HL-60 (cell line): ENCODE measurements around the gene SLC35B2.

ENCODE experiments used
- DNase-seq, 2 experiments: peaks; one replicate each; pipeline ENCODE4 v3.0.0-alpha.2; 2010 to 2020; ENCODE audit warnings: low read depth in 1 of 2, low spot score in 1 of 2
- H3K27ac ChIP-seq: fragments of 250-450 bp; sonication (Bioruptor Pico); replicated peaks from 2 replicates; pipeline ENCODE4 v1.5.1; 2020; ENCODE audit warnings: mild to moderate bottlenecking, moderate library complexity
- H3K27me3 ChIP-seq: fragments of 250-450 bp; sonication (Bioruptor Pico); 2 replicates; pipeline ENCODE4 v1.5.1; 2021; ENCODE audit warnings: mild to moderate bottlenecking, moderate library complexity; ENCODE audit not compliant: insufficient read depth, poor library complexity, severe bottlenecking
- H3K4me3 ChIP-seq: replicated peaks from 2 replicates; pipeline ENCODE4 v1.5.1; 2011; ENCODE audit warnings: mild to moderate bottlenecking, control low read depth, low read length; ENCODE audit not compliant: insufficient read depth
- GABPA ChIP-seq: IDR thresholded peaks from 2 replicates; pipeline ENCODE4 v1.6.1; 2012; ENCODE audit warnings: low read depth
- POLR2AphosphoS5 ChIP-seq: IDR thresholded peaks from 2 replicates; pipeline ENCODE4 v1.6.1; 2012; ENCODE audit warnings: low read depth
- SPI1 ChIP-seq: IDR thresholded peaks from 2 replicates; pipeline ENCODE4 v1.6.1; 2012; ENCODE audit warnings: low read depth, mild to moderate bottlenecking, borderline replicate concordance
- TF ChIP-seq, protein P1 (sequence below): IDR thresholded peaks from 2 replicates; pipeline ENCODE4 v1.6.1; 2012; ENCODE audit warnings: low read depth; ENCODE audit not compliant: insufficient replicate concordance
- TF ChIP-seq, protein P2 (sequence below): IDR thresholded peaks from one replicate; pipeline ENCODE4 v1.5.1; 2011; ENCODE audit warnings: low read length, control low read depth, inconsistent platforms; ENCODE audit not compliant: insufficient read depth

SLC35B2 gene

DNA sequence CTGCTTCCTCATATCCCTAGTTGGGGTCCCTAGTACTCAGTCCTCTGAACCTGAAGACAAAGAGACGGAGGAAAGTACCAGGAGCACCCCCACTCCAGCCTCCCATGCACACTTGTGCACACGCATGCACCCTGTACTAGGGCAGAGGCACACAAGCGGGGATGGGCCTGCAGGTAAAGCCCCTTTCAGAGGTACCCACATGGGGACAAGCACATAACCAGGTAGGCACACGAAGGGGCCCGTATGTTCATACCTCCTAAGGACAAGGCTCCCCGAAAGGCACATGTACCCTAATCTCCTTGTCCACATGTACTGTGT, 14.0 kb upstream of the SLC35B2 start:
- DNase-seq = no peak

DNA sequence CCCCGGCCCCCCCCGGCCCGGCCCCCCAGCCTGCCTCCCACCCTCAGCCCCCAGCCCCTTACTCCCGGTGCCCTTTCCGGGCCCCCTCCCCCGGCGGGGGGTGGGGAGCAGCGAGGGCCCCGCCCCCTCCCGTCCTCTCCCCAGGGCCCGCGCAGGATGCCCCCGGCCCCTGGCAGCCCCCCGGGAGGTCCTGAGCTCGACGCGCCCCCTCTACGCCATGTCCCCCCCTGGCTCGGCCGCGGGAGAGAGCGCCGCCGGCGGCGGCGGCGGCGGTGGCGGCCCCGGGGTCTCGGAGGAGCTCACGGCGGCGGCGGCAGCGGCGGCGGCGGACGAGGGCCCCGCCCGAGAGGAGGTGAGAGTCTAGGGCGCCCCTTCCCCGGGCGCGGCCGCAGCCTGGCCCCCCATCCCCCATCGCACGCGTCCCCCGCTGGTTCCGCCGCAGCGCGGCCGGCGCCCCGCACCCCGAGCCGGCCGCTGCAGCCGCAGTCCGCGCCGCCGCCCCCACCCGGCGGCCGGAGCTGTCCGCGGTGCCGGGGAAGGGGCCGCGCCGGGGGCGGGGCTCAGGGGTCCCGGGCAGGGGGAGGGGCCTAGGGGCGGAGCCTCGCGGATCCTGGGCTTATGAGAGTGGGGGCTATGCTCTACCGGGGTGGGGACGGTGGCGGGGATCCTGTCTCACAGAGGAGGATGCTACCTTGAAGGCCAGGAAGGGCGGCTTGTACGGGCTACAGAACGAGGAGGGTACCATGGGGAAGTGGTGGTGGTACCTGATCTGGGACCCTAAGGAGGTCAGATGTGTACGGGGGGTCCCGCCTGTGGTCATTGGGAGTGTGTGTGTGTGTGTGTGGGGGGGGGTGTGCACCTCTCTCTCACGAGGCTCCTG, 13.4 kb upstream of the SLC35B2 start:
- TF ChIP-seq, protein P1, sequence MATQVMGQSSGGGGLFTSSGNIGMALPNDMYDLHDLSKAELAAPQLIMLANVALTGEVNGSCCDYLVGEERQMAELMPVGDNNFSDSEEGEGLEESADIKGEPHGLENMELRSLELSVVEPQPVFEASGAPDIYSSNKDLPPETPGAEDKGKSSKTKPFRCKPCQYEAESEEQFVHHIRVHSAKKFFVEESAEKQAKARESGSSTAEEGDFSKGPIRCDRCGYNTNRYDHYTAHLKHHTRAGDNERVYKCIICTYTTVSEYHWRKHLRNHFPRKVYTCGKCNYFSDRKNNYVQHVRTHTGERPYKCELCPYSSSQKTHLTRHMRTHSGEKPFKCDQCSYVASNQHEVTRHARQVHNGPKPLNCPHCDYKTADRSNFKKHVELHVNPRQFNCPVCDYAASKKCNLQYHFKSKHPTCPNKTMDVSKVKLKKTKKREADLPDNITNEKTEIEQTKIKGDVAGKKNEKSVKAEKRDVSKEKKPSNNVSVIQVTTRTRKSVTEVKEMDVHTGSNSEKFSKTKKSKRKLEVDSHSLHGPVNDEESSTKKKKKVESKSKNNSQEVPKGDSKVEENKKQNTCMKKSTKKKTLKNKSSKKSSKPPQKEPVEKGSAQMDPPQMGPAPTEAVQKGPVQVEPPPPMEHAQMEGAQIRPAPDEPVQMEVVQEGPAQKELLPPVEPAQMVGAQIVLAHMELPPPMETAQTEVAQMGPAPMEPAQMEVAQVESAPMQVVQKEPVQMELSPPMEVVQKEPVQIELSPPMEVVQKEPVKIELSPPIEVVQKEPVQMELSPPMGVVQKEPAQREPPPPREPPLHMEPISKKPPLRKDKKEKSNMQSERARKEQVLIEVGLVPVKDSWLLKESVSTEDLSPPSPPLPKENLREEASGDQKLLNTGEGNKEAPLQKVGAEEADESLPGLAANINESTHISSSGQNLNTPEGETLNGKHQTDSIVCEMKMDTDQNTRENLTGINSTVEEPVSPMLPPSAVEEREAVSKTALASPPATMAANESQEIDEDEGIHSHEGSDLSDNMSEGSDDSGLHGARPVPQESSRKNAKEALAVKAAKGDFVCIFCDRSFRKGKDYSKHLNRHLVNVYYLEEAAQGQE = peak; percentile 85
- TF ChIP-seq GABPA (no peak), POLR2AphosphoS5 (no peak), SPI1 (no peak)
- TF ChIP-seq, protein P2, sequence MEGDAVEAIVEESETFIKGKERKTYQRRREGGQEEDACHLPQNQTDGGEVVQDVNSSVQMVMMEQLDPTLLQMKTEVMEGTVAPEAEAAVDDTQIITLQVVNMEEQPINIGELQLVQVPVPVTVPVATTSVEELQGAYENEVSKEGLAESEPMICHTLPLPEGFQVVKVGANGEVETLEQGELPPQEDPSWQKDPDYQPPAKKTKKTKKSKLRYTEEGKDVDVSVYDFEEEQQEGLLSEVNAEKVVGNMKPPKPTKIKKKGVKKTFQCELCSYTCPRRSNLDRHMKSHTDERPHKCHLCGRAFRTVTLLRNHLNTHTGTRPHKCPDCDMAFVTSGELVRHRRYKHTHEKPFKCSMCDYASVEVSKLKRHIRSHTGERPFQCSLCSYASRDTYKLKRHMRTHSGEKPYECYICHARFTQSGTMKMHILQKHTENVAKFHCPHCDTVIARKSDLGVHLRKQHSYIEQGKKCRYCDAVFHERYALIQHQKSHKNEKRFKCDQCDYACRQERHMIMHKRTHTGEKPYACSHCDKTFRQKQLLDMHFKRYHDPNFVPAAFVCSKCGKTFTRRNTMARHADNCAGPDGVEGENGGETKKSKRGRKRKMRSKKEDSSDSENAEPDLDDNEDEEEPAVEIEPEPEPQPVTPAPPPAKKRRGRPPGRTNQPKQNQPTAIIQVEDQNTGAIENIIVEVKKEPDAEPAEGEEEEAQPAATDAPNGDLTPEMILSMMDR = no peak
- Histone ChIP-seq H3K27me3 (peaks cover 47% of the 10 kb centered on the region), H3K27ac (no peak overlapping the region), H3K4me3 (no peak overlapping the region; the same call in 1 of the 2 replicates)
- DNase-seq = no peak

More for the DNA sequence above, 14.0 kb upstream of the SLC35B2 start:
- Histone ChIP-seq H3K27ac (no peak overlapping the region), H3K4me3 (no peak overlapping the region), H3K27me3 (peaks cover 48% of the 10 kb centered on the region)
- TF ChIP-seq POLR2AphosphoS5 (no peak), SPI1 (no peak), GABPA (no peak)
- TF ChIP-seq, protein P2 = no peak
- TF ChIP-seq, protein P1 = no peak

DNA sequence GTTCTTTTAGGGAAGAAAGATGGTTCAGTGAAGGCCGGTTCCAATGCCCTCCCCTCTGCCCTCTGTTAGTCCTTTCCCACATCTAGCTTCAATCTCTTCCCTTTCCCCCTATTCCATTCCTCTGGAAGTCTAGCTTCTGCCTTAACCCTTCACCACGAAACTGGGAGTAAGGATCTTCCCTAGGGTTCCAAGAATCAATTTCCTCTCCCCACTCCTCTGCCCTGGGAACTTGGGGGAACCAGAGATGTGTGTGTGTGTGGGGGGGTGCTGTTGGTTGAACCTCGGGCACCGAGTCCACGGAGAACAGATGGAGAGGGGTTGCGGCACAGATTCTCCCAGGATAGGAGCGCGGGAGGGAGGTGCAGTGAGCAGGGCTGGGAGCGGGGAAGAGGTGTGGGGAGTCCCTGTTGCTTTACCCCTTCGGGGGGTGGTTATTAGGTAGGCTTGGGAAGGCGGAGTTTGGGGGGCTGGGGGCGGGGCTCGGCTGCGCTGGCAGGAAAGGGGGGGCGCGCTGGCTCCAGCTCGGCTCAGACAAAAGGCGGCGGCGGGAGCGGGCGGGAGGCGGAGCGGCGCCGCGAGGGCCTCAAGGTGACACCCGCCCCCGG, 12.7 kb upstream of the SLC35B2 start, which contains the start of gene TMEM151B:
TSS of gene TMEM151B (plus strand) at position 530 of the 605 bp plus-strand sequence. CDS start 293 bp downstream, outside the sequence.
- TF ChIP-seq, protein P2 = no peak
- TF ChIP-seq, protein P1 = no peak
- TF ChIP-seq SPI1 (no peak), POLR2AphosphoS5 (no peak), GABPA (no peak)
- no peak within 1 kb of the TSS for H3K27ac ChIP-seq
- H3K27me3 ChIP-seq = peaks cover 39% of the 10 kb centered on the region
- no peak within 1 kb of the TSS; the same call in 1 of the 2 replicates for H3K4me3 ChIP-seq
- DNase-seq = no peak
